COLO829 (cell line): ENCODE results near the gene GREB1L.

Source experiments
- DNase-seq: peaks from one replicate; pipeline ENCODE4 v3.0.0; 2012; ENCODE audit warnings: low spot score

GREB1L gene

GRCh38 chr18:21450503-21450902, 208.5 kb downstream of the GREB1L start:
- DNase-seq = no peak

DNA sequence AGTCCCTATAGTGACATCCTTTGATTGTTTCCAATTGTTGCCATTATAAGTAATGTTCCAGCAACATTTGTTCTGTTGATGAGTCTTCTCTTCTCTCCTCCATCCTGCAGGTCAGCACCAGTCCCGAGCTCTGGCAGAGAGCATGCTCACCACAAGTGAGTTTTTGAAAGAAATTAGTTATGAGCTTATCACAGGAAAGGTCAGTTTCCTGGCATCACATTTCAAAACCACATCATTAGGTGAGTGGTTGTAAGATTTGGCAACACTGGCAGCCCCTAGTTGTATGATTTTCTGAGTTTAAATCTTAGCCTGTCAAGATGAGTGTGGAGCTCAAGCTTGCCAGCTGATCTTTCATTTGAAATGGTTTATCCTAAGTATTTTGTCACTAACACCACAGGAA, 208.9 kb downstream of the GREB1L start:
- no peak for DNase-seq

- DNase-seq = no peak
Observed at GRCh38 chr18:21451851-21452250, 209.8 kb downstream of the GREB1L start.

DNA sequence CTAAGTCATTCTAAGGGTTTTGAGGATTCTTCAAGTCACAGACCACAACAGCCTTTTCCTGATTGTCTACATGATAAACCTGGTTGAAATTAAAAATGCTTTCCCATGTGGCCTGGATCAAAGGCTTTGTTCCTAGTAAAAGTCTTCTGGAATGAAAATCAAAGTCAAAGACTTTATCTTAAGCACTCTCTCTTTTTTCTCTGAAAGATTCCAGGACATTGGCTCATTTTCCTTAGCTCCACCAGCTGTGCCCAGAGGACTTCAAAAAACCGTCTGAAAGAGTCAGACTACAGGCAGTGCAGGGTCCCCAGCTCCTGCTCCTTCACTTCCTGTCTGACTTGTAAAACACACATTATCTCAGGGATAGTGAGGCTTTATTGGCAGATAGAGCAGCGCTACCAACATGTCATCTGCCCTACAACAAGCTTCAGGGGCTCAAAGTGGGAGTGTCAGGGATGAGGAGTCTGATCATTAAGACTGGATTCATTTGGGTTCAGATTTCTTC, 210.3 kb downstream of the GREB1L start:
- no peak for DNase-seq

DNA sequence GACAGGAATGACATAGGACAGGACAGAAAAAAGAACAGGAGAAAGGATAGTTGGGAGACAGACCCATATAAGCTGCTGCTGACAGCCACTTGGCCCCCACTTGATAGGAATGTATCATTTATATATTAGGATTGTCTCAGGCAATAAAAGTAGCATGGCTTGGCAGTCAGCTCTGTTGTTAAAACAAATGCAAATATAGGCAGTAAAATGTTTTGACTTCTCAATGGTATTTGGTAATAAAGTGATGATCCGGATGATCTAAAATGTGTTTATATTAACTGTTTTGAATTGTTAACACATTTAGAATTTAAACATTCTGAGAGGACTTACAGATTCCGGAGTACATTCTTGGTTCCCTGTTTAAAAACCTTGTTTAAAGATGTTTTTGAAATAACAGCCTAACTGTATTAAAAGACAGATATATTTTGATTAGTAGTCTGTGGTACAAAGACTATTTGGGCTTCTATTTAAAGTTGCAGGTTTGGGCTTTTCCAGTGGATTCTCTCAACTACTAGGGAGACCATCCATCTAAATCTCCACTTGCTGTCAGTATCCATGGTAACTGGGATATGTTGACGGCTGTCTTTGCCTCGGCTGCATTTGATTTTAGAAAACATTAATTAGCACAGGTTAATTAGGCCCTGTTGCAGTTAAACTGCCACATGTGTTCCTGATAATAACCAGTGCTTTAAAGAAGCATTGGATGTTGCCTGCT, 210.9 kb downstream of the GREB1L start:
- DNase-seq = no peak

DNA sequence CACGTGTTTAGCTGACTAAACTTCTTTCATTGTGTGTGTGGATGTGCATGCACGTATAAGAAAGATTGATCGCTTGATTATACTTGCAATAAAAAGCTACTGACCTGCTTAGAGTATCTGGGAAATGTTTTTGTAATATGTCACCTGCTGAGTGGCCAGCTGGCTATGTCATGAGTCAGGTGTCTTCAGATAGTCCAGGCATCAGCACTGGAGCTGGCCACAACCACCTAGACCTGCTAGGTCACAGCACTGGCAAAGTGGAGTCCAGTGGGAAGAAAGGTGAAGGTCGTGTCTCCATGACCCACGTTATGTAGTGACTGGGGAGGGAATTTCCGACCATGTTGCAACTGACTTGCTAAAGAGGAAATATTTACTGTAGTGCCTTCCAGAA, 211.5 kb downstream of the GREB1L start:
- DNase-seq = no peak

GRCh38 chr18:21454725-21455124, 212.7 kb downstream of the GREB1L start:
- no peak for DNase-seq

DNA sequence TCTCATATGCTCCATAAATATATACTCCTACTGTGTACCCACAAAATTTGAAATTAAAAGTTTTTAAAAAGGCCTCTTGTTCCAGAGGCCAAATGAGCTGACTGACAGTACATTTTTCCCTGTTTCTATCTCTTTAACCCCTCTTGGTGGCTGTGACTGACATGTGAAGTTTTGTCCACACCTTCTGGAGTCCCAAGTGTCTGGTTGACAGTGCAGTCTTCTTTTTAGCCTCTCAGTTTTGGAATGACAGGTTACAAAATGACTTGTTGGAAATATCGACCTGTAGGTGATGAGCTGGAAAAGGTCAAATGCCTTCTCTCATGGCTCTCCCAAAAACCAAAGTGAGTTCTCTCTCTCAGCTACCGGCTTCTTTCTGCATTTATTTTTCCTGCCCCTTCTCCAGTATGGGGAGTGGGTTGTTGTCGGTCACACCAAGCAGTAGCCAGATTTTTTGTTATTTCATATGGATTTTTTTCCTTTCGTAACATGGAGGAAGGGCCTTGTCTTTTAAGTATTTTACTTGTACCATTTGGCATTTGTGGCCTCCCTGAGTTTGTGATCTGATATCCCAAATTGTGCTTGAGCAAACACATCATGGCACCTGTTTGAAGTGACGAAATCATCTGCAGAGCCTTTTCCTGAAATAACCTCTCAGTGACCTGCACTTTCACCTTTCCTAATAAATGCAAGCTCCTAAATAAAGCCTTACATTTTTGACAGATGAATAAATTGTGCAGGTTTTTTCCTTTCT, 214.6 kb downstream of the GREB1L start:
- no peak for DNase-seq

- DNase-seq = no peak
Observed at GRCh38 chr18:21457179-21457535, 215.1 kb downstream of the GREB1L start.

DNA sequence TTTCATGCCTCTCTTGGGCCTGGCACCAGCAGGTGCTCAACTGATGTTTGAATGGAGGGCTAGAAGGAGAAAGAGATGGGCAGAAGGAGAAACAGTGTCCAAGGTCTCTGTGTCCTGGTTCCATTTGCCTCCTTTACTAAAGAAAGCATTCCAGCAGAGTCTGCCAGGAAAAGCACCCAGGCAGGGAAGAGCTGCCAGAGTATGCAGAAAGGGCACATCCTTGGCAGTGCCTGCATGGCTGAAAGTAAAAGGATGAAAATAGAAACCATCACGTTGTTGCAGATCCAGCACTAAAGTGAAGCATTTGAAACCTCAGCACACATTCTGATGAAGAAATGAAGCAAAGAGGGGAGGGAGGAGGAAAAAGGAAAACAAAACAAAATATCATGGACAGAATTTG, 216.3 kb downstream of the GREB1L start:
- no peak for DNase-seq

DNA sequence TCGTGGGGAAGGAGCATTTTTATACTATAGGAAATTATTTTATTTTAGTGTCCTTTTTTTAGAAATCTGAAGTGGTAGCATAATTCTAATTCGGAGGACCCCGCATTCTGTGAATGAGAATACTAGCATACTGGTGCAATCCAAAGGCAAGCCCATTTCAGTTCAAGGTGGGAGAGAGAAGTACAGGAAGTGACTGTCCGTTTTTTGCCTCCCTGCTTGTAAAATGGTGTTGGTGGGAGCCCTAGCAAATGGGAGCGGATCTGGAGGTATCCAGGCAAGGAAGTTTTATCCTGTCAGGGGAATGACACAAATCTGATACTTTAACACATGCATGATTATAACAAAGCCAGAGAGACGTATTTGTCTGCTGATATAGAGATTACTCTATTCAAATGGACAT, 216.8 kb downstream of the GREB1L start:
- no peak for DNase-seq

GRCh38 chr18:21459706-21460286, 217.8 kb downstream of the GREB1L start:
- no peak for DNase-seq

DNA sequence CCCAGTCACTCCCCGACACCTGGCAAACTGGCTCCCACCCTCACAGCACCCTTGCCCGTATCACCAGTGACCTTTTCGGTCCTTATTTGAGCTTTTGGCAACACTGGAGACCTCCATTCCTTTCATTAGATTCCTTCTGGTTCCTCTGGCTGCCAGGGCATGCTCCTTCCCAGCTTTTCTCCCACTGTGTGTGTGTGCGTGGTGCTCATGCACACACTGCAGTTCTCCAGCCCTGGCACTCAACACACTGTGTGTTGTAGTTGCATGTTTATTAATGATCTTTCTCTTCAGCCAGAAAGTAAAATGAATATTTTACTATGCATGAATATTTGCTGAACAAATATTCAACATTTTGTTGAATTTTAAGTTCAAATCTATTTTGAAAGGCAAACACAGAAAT, 219.4 kb downstream of the GREB1L start:
- DNase-seq = no peak

- DNase-seq = no peak
Observed at GRCh38 chr18:21463718-21464117, 221.7 kb downstream of the GREB1L start.

GRCh38 chr18:21468514-21469164, 226.6 kb downstream of the GREB1L start:
- no peak for DNase-seq

DNA sequence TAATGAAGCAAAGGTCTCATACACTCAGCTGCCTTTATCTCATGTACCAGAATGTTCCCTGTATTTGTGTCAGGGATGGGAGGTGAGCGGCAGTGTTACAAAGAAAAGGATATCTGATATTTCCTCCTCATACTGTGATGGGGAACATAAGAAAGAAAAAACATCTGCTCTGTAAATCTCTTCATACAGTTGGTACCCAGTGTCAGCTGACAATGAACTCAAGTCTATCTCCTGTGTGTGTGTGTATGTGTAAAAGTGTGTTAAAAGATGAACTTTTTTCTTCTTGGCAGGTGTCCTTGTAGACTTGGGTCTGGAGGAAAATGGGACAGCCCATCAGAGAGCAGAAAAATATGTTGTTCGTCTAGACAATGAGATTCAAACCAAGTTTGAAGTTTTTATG, 230.7 kb downstream of the GREB1L start:
- no peak for DNase-seq

- no peak for DNase-seq
Observed at GRCh38 chr18:21474621-21475020, 232.6 kb downstream of the GREB1L start.

GRCh38 chr18:21479721-21480120, 237.7 kb downstream of the GREB1L start:
- DNase-seq = no peak

DNA sequence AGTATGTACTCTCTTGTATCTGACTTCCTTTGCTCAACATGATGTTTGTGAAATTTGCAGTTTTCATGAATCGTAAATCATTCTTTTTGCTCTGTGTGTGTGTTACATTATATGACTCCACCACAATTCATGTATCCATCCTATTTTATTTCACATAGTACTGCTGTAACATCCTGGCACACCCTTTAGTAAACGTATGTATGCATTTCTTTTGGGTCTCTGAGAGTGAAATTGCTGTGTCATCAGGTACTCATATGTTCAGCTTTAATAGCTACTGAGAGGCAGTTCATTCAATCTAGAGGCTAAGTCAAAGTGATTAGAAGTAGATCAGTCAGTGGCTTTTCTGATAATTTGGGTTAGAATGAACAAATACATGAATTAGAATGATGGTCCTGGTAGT, 239.7 kb downstream of the GREB1L start:
- no peak for DNase-seq

- no peak for DNase-seq
Observed at GRCh38 chr18:21483051-21483450, 241.0 kb downstream of the GREB1L start.

GRCh38 chr18:21484851-21485636, 243.0 kb downstream of the GREB1L start:
- DNase-seq = peak; percentile 15

DNA sequence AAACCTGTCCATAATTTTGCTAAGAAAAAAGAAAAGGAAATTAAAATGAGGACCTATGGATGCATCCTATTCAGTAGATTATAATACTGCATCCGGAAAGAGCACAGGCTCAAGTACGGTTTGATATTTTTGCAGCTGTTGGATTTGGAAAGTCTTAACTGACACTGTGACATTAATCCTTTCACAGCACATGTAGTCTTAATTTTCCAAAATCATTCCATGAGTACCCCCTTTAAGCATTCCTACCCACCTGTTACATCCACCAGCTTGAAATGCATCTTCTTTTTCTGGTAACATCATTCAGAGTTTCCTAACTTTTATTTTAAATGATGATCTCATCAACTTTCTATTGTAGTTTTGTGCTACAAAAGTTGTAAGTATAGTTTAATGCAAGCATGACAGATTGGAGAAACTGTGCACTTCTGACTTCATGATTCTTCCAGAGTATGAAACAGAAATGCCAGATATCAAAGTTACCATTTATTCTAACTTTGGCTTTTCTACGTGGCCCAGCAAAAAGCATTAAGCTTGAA, 244.9 kb downstream of the GREB1L start:
- DNase-seq = no peak
